Stomach (tissue), 9 donors: Measurements from ENCODE around the gene IL1RAPL2. TPM values are rescaled to one million over a fixed set of nuclear protein-coding genes. Genes with fewer than 3 reads are reported as not detected.
"Not testable (repeated sequence)": the region's sequence is repeated elsewhere in the genome, so short reads cannot be mapped to it uniquely, and the experiment has no call there.

Experiments used
- DNase-seq, 2 donors: peaks; one replicate each; pipeline versions ENCODE4 v3.0.0 to v3.0.0-alpha.2; 2013 to 2019
- H3K27ac ChIP-seq, 5 donors: fragments of 200-600 bp in 4 of 5; sonication (generic) in 4 of 5; one replicate each; pipeline ENCODE4 v1.5.1; 2013 to 2019; ENCODE audit warnings: mild to moderate bottlenecking in 1 of 5, moderate library complexity in 1 of 5
- H3K27me3 ChIP-seq, 3 donors: fragments of 200-600 bp; sonication (generic); one replicate each; pipeline ENCODE4 v1.5.1; 2017 to 2019; ENCODE audit warnings: mixed run types in 1 of 3
- H3K36me3 ChIP-seq, 4 donors: fragments of 200-600 bp; sonication (generic); 1 replicate in 3 of 4; 2 replicates in 1 of 4; pipeline ENCODE4 v1.5.1; 2016 to 2019
- H3K4me1 ChIP-seq, 4 donors: fragments of 200-600 bp; sonication (generic); one replicate each; pipeline ENCODE4 v1.5.1; 2016 to 2019
- H3K4me3 ChIP-seq, 4 donors: fragments of 200-600 bp; sonication (generic) in 3 of 4; one replicate each; pipeline ENCODE4 v1.5.1; 2016 to 2019; ENCODE audit warnings: mild to moderate bottlenecking in 1 of 4
- H3K9me3 ChIP-seq, 4 donors: fragments of 200-600 bp; sonication (generic); one replicate each; pipeline ENCODE4 v1.5.1; 2016 to 2019
- EP300 ChIP-seq: sonication (generic); formaldehyde crosslinking; IDR thresholded peaks from one replicate; pipeline ENCODE4 v1.6.1; 2017; ENCODE audit warnings: antibody characterized with exemption
- POLR2A ChIP-seq, 4 donors: fragments of 450-650 bp; IDR thresholded peaks; one replicate each; pipeline ENCODE4 v1.6.1; 2016; ENCODE audit warnings: antibody characterized with exemption in 4 of 4, control low read depth in 2 of 4, mild to moderate bottlenecking in 1 of 4, moderate library complexity in 1 of 4
- POLR2AphosphoS5 ChIP-seq, 3 donors: sonication (generic); formaldehyde crosslinking; IDR thresholded peaks; one replicate each; pipeline ENCODE4 v1.6.1; 2016; ENCODE audit warnings: antibody characterized with exemption in 3 of 3
- WGBS, 5 donors: extraction: QIAGEN DNeasy Blood & Tissue Kit in 3 of 5; methylation state at CpG; one replicate each; pipeline versions ENCODE4 v1.1.5 to v1.1.7; 2013 to 2018; 5-methylcytosine and 5-hydroxymethylcytosine counted together
- intact Hi-C: fragments of 100-400 bp; cut with DNase I; formaldehyde crosslinking; loops from one replicate; pipeline ENCODE4 v1.15.1; 2023; ENCODE audit warnings: low total_unique reads
- polyA plus RNA-seq, 3 donors: library from polyadenylated mRNA; stranded (reverse); fragments of 200-250 nt; gene quantifications; one replicate each; pipeline ENCODE4 v1.2.3, GENCODE V29; 2013
- total RNA-seq, 5 donors: library from RNA; depleted of rRNA; stranded (reverse); fragments of >200 nt; gene quantifications; one replicate each; pipeline versions ENCODE4 v1.1.0 to v1.2.3, GENCODE V29; 2014 to 2016
- TF ChIP-seq, protein P1 (sequence below), 7 experiments: fragments of 450-650 bp in 4 of 7; fragments of 200-600 bp in 3 of 7; sonication (generic) in 3 of 7; IDR thresholded peaks; one replicate each; pipeline ENCODE4 v1.5.1; 2016 to 2019; ENCODE audit warnings: antibody characterized with exemption in 7 of 7, control low read depth in 2 of 7, mild to moderate bottlenecking in 1 of 7
- donor health status: healthy with polysubstance abuse.
- donor health status: Bipolar disorder and iron deficiency.
- donor health status: healthy.

Gene IL1RAPL2
- total and polyA plus RNA-seq, 8 donors, result 1.1 TPM; not detected in 7

DNA sequence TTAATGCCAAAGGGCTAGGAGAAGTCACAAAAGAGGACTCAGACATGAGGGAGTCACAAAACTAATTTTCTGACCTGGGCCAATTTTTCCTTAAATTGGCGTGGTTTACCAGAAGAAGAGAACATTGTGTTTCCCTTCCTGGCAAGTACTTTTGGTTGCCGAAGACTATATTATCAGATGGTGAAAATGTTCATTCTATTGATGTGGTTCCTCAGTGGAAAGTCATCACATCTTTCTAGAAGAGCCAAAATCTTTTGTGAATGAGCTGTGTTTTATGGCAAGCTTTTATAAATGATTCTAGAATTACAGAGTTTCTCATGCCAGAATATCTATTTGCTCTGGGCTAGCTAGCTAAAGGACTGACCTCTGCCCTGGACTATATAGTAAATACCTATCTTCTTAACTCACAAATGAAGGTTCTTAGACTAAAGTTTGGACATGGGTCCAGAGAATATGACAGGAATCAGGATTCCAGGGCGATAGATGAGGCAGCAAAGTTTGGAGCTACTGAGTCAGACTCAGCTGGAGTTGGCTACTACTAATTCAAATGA, 288.9 kb downstream of the IL1RAPL2 start:
- no peak for TF ChIP-seq POLR2A (IDR thresholded peaks at IDR 0.05)
- no peak for TF ChIP-seq POLR2AphosphoS5 (IDR thresholded peaks at IDR 0.05)
- no peak for DNase-seq
- Histone ChIP-seq H3K27me3 (peaks cover 0 to 8% (median 0%) of the 10 kb centered on the region in 3 donors), H3K36me3 (no peaks in the 10 kb centered on the region), H3K4me1 (no peaks in the 10 kb centered on the region), H3K27ac (no peak overlapping the region), H3K4me3 (no peak overlapping the region), H3K9me3 (no peaks in the 10 kb centered on the region)
- intact Hi-C loops, result no loop called here
- 56 to 78% (median 65%) methylated on average over 3 of the region's 3 CpGs for WGBS, 5 donors

DNA sequence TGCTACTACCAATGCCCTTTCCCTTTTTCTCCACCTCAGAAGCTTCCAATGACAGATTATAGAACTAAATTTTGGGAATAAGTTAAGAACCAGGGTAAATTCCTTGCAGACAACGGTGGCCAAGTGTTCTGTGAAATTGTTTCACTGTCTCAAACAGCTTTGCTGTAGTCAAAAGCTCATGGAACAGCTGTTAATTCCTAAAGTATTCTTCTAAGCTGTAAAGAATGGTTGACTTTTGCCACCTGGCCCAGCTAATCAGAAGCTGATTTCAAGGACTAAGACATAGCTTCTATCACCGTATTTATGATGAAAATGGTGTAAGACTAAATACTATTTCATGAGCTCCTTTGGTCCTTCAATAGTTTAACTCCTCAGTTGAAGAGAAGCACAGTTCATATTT, 297.5 kb downstream of the IL1RAPL2 start:
- H3K27me3 ChIP-seq, result peaks cover 0 to 4% (median 0%) of the 10 kb centered on the region in 3 donors
- 46 to 79% (median 68%) methylated on average over 2 of the region's 2 CpGs for WGBS, 5 donors
- no peaks in the 10 kb centered on the region for H3K4me1 ChIP-seq
- TF ChIP-seq, protein P1, sequence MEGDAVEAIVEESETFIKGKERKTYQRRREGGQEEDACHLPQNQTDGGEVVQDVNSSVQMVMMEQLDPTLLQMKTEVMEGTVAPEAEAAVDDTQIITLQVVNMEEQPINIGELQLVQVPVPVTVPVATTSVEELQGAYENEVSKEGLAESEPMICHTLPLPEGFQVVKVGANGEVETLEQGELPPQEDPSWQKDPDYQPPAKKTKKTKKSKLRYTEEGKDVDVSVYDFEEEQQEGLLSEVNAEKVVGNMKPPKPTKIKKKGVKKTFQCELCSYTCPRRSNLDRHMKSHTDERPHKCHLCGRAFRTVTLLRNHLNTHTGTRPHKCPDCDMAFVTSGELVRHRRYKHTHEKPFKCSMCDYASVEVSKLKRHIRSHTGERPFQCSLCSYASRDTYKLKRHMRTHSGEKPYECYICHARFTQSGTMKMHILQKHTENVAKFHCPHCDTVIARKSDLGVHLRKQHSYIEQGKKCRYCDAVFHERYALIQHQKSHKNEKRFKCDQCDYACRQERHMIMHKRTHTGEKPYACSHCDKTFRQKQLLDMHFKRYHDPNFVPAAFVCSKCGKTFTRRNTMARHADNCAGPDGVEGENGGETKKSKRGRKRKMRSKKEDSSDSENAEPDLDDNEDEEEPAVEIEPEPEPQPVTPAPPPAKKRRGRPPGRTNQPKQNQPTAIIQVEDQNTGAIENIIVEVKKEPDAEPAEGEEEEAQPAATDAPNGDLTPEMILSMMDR (IDR thresholded peaks at IDR 0.05), result no peak
- TF ChIP-seq EP300 (no peak), POLR2A (IDR thresholded peaks at IDR 0.05) (no peak), POLR2AphosphoS5 (IDR thresholded peaks at IDR 0.05) (no peak)
- no peaks in the 10 kb centered on the region for H3K9me3 ChIP-seq
- intact Hi-C loops, result no loop called here
- H3K4me3 ChIP-seq, result no peak overlapping the region
- DNase-seq, result no peak
- no peak overlapping the region for H3K27ac ChIP-seq
- no peaks in the 10 kb centered on the region for H3K36me3 ChIP-seq

DNA sequence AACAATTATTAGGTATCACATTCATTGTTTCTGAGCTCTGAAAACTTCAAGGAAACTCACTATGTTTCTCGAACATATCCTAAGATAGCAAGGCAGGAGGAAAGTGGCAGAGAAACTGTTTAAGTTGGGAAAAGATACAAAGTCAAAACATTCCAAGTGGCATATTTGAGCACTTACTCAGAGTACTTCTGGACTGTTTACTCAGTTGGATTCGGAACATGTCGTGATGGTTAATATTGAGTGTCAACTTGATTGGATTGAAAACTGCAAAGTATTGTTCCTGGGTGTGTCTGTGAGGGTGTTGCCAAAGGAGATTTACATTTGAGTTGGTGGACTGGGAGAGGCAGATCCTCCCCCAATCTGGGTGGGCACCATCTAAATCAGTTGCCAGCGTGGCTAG, 298.3 kb downstream of the IL1RAPL2 start:
- no peaks in the 10 kb centered on the region for H3K36me3 ChIP-seq
- H3K4me1 ChIP-seq, result no peaks in the 10 kb centered on the region
- TF ChIP-seq, protein P1 (IDR thresholded peaks at IDR 0.05), result no peak
- TF ChIP-seq POLR2A (IDR thresholded peaks at IDR 0.05) (no peak), POLR2AphosphoS5 (IDR thresholded peaks at IDR 0.05) (no peak), EP300 (no peak)
- H3K27me3 ChIP-seq, result no peaks in the 10 kb centered on the region
- H3K27ac ChIP-seq, result no peak overlapping the region
- H3K4me3 ChIP-seq, result no peak overlapping the region
- WGBS, 5 donors, result 39 to 64% (median 62%) methylated on average over 4 of the region's 4 CpGs
- no peak for DNase-seq
- no peaks in the 10 kb centered on the region for H3K9me3 ChIP-seq
- intact Hi-C loops, result no loop called here

GRCh38 chrX:104877504-104877903, 311.5 kb downstream of the IL1RAPL2 start:
- 56 to 77% (median 65%) methylated on average over 1 of the region's 1 CpG for WGBS, 5 donors
- no peak for DNase-seq
- no peaks in the 10 kb centered on the region for H3K36me3 ChIP-seq
- intact Hi-C loops, result no loop called here
- TF ChIP-seq EP300, result no peak
- TF ChIP-seq, protein P1 (IDR thresholded peaks at IDR 0.05), result no peak
- no peak for TF ChIP-seq POLR2A (IDR thresholded peaks at IDR 0.05)
- no peak for TF ChIP-seq POLR2AphosphoS5 (IDR thresholded peaks at IDR 0.05)
- no peak overlapping the region for H3K27ac ChIP-seq
- H3K27me3 ChIP-seq, result no peaks in the 10 kb centered on the region
- peaks cover 0 to 3% (median under 1%) of the 10 kb centered on the region in 4 donors for H3K9me3 ChIP-seq
- no peak overlapping the region for H3K4me3 ChIP-seq
- no peaks in the 10 kb centered on the region for H3K4me1 ChIP-seq

DNA sequence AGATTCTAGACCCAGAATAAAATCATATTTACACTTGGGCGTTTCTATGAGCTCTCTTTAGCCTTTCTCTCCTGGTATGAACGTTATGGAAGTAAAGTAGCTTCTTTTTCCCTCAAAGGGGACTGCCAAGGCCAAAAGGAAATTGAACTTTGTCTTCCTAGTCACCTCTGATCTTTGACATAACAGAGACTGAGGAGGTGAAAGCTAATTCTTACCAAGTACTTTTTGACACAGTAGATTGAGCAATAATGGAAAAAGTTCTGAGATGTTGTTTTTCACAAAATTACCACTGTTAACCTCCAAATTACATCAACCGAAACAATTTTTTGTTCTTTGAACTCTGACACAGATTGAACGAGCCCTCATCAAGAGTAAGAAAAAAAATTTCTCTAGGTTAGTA, 336.1 kb downstream of the IL1RAPL2 start:
- WGBS, 5 donors, result 44 to 73% (median 56%) methylated on average over 4 of the region's 4 CpGs

GRCh38 chrX:104909694-104910093, 343.7 kb downstream of the IL1RAPL2 start:
- H3K9me3 ChIP-seq, H3K27me3 ChIP-seq, H3K4me1 ChIP-seq, intact Hi-C loops, H3K27ac ChIP-seq, H3K36me3 ChIP-seq: not testable (repeated sequence)
- DNase-seq, result peak in 1 of 2 donors; percentile 22
- peak overlapping the region; percentile 3 to 20 (median 18) for H3K4me3 ChIP-seq
- WGBS, 5 donors, result 13 to 50% (median 16%) methylated on average over 2 to 10 of the region's 10 CpGs

More for the DNA sequence above, 336.1 kb downstream of the IL1RAPL2 start:
- Histone ChIP-seq H3K4me1 (no peaks in the 10 kb centered on the region), H3K9me3 (no peaks in the 10 kb centered on the region), H3K36me3 (no peaks in the 10 kb centered on the region), H3K27me3 (no peaks in the 10 kb centered on the region), H3K4me3 (no peak overlapping the region), H3K27ac (no peak overlapping the region)
- TF ChIP-seq POLR2AphosphoS5 (IDR thresholded peaks at IDR 0.05) (no peak), EP300 (no peak)
- TF ChIP-seq, protein P1 (IDR thresholded peaks at IDR 0.05), result no peak
- DNase-seq, result no peak
- intact Hi-C loops, result no loop called here
